Stimulated activated naive CD8-positive, alpha-beta T cell treated with anti-CD3 and anti-CD28 coated beads, Interleukin-15, amount 100 ng/mL, for 72 hours (primary cell): ENCODE measurements around the gene CREBBP.
A peak's percentile ranks its signal among the peaks of the same experiment; 100 is the strongest.
"Not testable (repeated sequence)": the region's sequence is repeated elsewhere in the genome, so short reads cannot be mapped to it uniquely, and the experiment has no call there.

Experiments
- ATAC-seq: fragments of 150-1000 bp; cut with Tn5 transposase; 2 replicates; pipeline ENCODE4 v1.10.0; 2021; ENCODE audit warnings: mild to moderate bottlenecking, moderate library complexity
- DNase-seq, 2 donors: peaks; one replicate each; pipeline ENCODE4 v3.0.0; 2021 to 2022
- H3K27ac Mint-ChIP-seq, 2 donors: one replicate each; pipeline ENCODE4 v1.8.0; 2022; ENCODE audit warnings: mild to moderate bottlenecking in 2 of 2, mixed read lengths in 2 of 2, moderate library complexity in 2 of 2
- H3K27me3 Mint-ChIP-seq: one replicate; pipeline ENCODE4 v1.8.0; 2022; ENCODE audit warnings: mixed read lengths
- H3K4me1 Mint-ChIP-seq: one replicate; pipeline ENCODE4 v1.8.0; 2022; ENCODE audit warnings: mild to moderate bottlenecking, mixed read lengths
- H3K4me3 Mint-ChIP-seq, 2 donors: one replicate each; pipeline ENCODE4 v1.8.0; 2022; ENCODE audit warnings: mild to moderate bottlenecking in 2 of 2, mixed read lengths in 2 of 2, moderate library complexity in 1 of 2
- H3K9me3 Mint-ChIP-seq, 2 donors: one replicate each; pipeline ENCODE4 v1.8.0; 2022; ENCODE audit warnings: mixed read lengths in 2 of 2

Gene CREBBP

GRCh38 chr16:3880623-3881498, at the start of gene CREBBP:
TSS of gene CREBBP (minus strand) at chr16:3880713. CDS start at chr16:3879916, 797 bp downstream.
- peak within 1 kb of the TSS; percentile 85 to 94 for H3K27ac Mint-ChIP-seq
- peaks cover 48% of the 10 kb centered on the region for H3K4me1 Mint-ChIP-seq
- H3K27me3 Mint-ChIP-seq: peaks cover 25% of the 10 kb centered on the region
- DNase-seq (peak; percentile 90 to 92), ATAC-seq (peak; percentile 90)
- H3K9me3 Mint-ChIP-seq: no peaks in the 10 kb centered on the region
- peak within 1 kb of the TSS; percentile 87 to 91 for H3K4me3 Mint-ChIP-seq

GRCh38 chr16:3927147-3927546, 46.6 kb upstream of the CREBBP start:
- not testable (repeated sequence) for H3K9me3 Mint-ChIP-seq, H3K27ac Mint-ChIP-seq, H3K4me3 Mint-ChIP-seq, H3K4me1 Mint-ChIP-seq, ATAC-seq, DNase-seq
- peaks cover 19% of the 10 kb centered on the region for H3K27me3 Mint-ChIP-seq

GRCh38 chr16:3924763-3925162, 44.2 kb upstream of the CREBBP start:
- ATAC-seq: no peak
- Mint-ChIP-seq H3K4me1 (no peaks in the 10 kb centered on the region), H3K4me3 (no peak overlapping the region), H3K27ac (peak overlapping the region in 1 of 2 donors; percentile 5), H3K27me3 (peaks cover 25% of the 10 kb centered on the region), H3K9me3 (peaks cover 0 to under 1% of the 10 kb centered on the region in 2 donors)
- no peak for DNase-seq

- Mint-ChIP-seq H3K9me3 (peaks cover 6 to 11% of the 10 kb centered on the region in 2 donors), H3K27me3 (peaks cover 25% of the 10 kb centered on the region), H3K4me3 (no peak overlapping the region), H3K4me1 (no peaks in the 10 kb centered on the region), H3K27ac (no peak overlapping the region)
- no peak for DNase-seq
- no peak for ATAC-seq
Measured at GRCh38 chr16:3922241-3922640, 41.7 kb upstream of the CREBBP start.

- Mint-ChIP-seq H3K9me3 (peaks cover 6 to 11% of the 10 kb centered on the region in 2 donors), H3K27ac (no peak overlapping the region), H3K27me3 (peaks cover 16% of the 10 kb centered on the region), H3K4me1 (no peaks in the 10 kb centered on the region), H3K4me3 (no peak overlapping the region)
- ATAC-seq: no peak
- DNase-seq: no peak
Measured at GRCh38 chr16:3920206-3920605, 39.7 kb upstream of the CREBBP start.

- ATAC-seq (no peak), DNase-seq (no peak)
- no peak overlapping the region for H3K27ac Mint-ChIP-seq
- no peak overlapping the region for H3K4me3 Mint-ChIP-seq
- peaks cover 6 to 11% of the 10 kb centered on the region in 2 donors for H3K9me3 Mint-ChIP-seq
- H3K4me1 Mint-ChIP-seq: no peaks in the 10 kb centered on the region
- peaks cover 16% of the 10 kb centered on the region for H3K27me3 Mint-ChIP-seq
Measured at GRCh38 chr16:3919413-3919812, 38.9 kb upstream of the CREBBP start.

GRCh38 chr16:3915426-3916260, 35.1 kb upstream of the CREBBP start:
- Mint-ChIP-seq H3K27me3 (no peaks in the 10 kb centered on the region), H3K9me3 (peaks cover 6 to 11% of the 10 kb centered on the region in 2 donors), H3K4me1 (no peaks in the 10 kb centered on the region), H3K27ac (peak overlapping the region in 1 of 2 donors; percentile 78), H3K4me3 (no peak overlapping the region)
- DNase-seq: no peak
- no peak for ATAC-seq

GRCh38 chr16:3912897-3913296, 32.4 kb upstream of the CREBBP start:
- no peak for DNase-seq
- Mint-ChIP-seq H3K27ac (no peak overlapping the region), H3K4me1 (no peaks in the 10 kb centered on the region), H3K9me3 (no peaks in the 10 kb centered on the region), H3K4me3 (no peak overlapping the region), H3K27me3 (no peaks in the 10 kb centered on the region)
- no peak for ATAC-seq

- Mint-ChIP-seq H3K27ac (no peak overlapping the region), H3K27me3 (no peaks in the 10 kb centered on the region), H3K4me3 (no peak overlapping the region), H3K9me3 (no peaks in the 10 kb centered on the region), H3K4me1 (no peaks in the 10 kb centered on the region)
- DNase-seq (no peak), ATAC-seq (no peak)
Measured at GRCh38 chr16:3912373-3912772, 31.9 kb upstream of the CREBBP start.

GRCh38 chr16:3911741-3912140, 31.2 kb upstream of the CREBBP start:
- H3K27ac Mint-ChIP-seq, H3K4me1 Mint-ChIP-seq, DNase-seq, H3K4me3 Mint-ChIP-seq, H3K27me3 Mint-ChIP-seq, H3K9me3 Mint-ChIP-seq, ATAC-seq: not testable (repeated sequence)

- H3K27me3 Mint-ChIP-seq: no peaks in the 10 kb centered on the region
- H3K4me3 Mint-ChIP-seq: no peak overlapping the region
- H3K27ac Mint-ChIP-seq: no peak overlapping the region
- H3K9me3 Mint-ChIP-seq: no peaks in the 10 kb centered on the region
- H3K4me1 Mint-ChIP-seq: no peaks in the 10 kb centered on the region
- DNase-seq (no peak), ATAC-seq (no peak)
Measured at GRCh38 chr16:3909791-3910583, 29.5 kb upstream of the CREBBP start.

- DNase-seq (no peak), ATAC-seq (no peak)
- Mint-ChIP-seq H3K4me3 (no peak overlapping the region), H3K4me1 (no peaks in the 10 kb centered on the region), H3K27me3 (no peaks in the 10 kb centered on the region), H3K27ac (no peak overlapping the region), H3K9me3 (no peaks in the 10 kb centered on the region)
Measured at GRCh38 chr16:3908951-3909437, 28.5 kb upstream of the CREBBP start.

- DNase-seq: no peak
Measured at GRCh38 chr16:3907586-3907985, 27.1 kb upstream of the CREBBP start.

GRCh38 chr16:3906363-3906762, 25.9 kb upstream of the CREBBP start:
- no peak overlapping the region for H3K27ac Mint-ChIP-seq
- H3K4me1 Mint-ChIP-seq: no peaks in the 10 kb centered on the region
- DNase-seq: no peak
- H3K4me3 Mint-ChIP-seq: no peak overlapping the region
- no peaks in the 10 kb centered on the region for H3K27me3 Mint-ChIP-seq
- no peaks in the 10 kb centered on the region for H3K9me3 Mint-ChIP-seq
- ATAC-seq: no peak

More at GRCh38 chr16:3907586-3907985, 27.1 kb upstream of the CREBBP start:
- H3K27ac Mint-ChIP-seq: no peak overlapping the region
- ATAC-seq: no peak
- no peaks in the 10 kb centered on the region for H3K4me1 Mint-ChIP-seq
- H3K27me3 Mint-ChIP-seq: no peaks in the 10 kb centered on the region
- H3K9me3 Mint-ChIP-seq: no peaks in the 10 kb centered on the region
- H3K4me3 Mint-ChIP-seq: no peak overlapping the region

- Mint-ChIP-seq H3K27ac (no peak overlapping the region), H3K4me3 (no peak overlapping the region)
- no peak for ATAC-seq
Measured at GRCh38 chr16:3904875-3905274, 24.4 kb upstream of the CREBBP start.

More at GRCh38 chr16:3904875-3905274, 24.4 kb upstream of the CREBBP start:
- Mint-ChIP-seq H3K4me1 (no peaks in the 10 kb centered on the region), H3K27me3 (no peaks in the 10 kb centered on the region), H3K9me3 (no peaks in the 10 kb centered on the region)
- no peak for DNase-seq
